GM19351 (cell line): Measurements from ENCODE around the gene TVP23B.
"Not testable (repeated sequence)": the region's sequence is repeated elsewhere in the genome, so short reads cannot be mapped to it uniquely, and the experiment has no call there.

Source experiments
- ATAC-seq: cut with Tn5 transposase; IDR thresholded peaks from one replicate; pipeline ENCODE4 v1.9.1; 2021; ENCODE audit warnings: mild to moderate bottlenecking, moderate library complexity; ENCODE audit not compliant: unreplicated experiment

The TVP23B gene

DNA sequence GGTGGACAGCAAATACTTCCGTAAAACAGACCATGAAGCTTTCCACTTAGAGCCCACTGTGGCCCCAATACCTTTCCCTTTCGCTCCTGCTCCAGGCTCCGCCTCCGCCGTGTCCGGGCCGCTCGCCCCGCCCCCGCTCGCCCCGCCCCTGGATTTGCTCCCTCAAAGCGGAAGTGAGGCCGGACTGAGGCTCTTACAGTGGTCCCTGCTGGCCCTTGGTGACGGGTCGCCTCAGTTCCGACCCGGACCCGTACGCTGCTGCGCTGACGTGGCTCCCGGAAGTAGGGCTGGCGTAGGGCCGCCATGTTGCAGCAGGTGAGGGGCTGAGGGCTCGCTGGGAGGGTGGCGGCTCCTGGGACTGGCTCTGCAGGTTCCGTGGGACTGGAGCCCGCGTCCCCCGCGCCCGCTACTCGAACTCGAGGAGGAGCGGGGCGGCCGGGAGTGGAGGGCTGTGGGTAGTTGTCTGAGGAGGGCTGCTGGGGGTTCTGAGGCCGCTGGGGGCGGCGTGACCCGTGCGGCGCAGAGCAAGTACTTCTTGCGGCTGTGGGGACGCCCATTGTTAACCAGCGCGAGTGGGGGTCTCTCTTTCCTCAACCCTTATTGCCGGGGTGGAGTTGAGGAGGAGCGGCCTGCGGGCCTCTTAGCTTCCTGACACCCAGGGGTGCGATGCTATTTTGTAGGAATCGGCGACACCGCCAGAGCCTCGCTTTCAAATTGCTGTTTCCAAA, at the start of gene TVP23B:
TSS of gene TVP23B (plus strand) at position 193 of the 728 bp plus-strand sequence. CDS start at position 304, 111 bp downstream.
- peak; percentile 99 for ATAC-seq

DNA sequence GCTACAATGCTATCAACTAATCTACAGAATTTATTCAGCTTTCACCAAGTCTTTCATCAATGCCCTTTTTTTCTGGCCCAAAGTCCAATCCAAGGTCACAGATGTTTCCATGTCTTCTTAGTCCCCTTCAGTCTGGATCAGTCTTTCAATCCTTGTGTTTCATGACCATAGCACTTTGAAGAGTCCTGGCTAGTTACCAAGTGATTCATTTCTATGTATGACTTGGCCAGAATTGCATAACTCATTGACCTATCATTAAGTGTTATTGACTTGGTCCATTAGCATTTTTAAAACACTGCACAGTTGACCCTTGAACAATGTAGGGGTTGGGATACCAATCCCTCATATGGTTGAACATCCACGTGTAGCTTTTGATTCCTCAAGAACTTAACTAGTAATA, 48.5 kb upstream of the TVP23B start:
- not testable (repeated sequence) for ATAC-seq

DNA sequence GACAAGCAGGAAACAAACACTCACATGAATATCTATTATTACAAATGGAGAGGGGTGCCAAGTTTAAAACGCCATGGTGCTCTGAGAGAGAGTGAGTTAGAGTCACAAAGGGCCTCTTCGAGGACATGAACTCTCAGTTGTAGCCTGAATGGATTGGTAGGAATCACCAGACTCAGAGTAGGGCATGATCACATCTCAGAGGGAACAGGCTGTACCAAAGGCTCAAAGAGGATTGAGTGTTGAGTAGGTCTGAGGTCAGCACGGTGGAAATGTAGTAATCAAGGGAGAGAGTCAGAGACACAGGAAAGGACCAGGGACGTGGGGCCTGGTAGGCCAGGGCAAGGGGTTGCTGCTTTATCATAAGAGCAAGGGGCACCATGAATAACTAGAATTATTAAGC, 47.6 kb upstream of the TVP23B start:
- ATAC-seq, result not testable (repeated sequence)

DNA sequence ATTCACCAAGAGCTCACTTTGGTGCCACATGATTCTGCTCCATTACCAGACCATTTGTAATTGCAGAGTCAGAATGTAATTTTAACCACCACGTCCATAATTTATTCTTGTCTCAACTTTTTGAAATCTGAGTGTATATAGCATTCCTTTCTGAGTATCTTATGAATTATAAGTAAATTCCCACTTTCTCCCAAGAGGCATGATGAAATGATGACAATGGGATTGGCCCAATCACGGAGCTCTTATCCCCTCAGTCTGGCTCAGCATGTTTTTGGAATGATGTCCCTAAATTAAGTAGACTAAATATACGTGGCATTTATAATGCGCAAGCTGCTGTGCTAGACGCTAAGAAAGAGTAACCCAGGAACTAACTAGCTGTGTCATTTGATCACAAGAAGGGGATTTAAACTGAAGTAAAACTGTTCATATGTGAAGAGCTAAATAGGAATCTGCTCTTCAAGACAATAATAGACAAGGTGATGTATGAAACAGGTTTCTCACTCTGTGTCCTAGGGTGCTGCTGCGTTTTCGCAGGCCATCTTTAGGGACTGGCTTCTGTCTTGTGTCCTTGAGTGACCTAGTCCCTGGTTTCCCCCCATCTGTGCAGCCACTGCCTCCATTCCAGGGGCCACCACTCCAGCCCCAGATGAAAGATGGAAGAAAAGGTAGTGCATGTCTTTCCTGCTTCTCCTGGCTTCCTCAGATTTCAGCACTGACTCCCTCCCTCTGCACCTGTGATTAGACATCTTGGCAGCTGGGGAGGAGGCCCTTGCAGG, 41.2 kb upstream of the TVP23B start:
- not testable (repeated sequence) for ATAC-seq

DNA sequence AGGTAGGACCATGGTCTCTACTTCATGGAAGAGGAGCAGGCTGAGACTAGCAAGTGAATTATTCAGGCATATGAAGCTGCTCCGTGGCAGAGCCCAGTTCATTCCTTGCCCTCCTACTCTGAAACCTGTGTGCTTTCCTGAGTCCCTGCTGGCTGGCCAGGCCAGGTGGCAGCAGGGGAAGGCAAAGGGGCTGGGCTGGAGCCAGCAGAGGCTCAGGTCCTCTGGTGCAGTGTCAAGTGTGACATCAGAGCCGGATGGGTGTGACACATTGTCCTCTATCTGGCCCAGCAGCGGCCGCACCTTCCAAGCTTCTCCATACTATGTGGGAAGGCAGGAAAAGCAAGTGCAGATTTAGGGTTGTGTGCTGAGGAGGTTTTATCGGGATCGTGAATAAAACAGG, 39.8 kb upstream of the TVP23B start:
- ATAC-seq, result not testable (repeated sequence)

DNA sequence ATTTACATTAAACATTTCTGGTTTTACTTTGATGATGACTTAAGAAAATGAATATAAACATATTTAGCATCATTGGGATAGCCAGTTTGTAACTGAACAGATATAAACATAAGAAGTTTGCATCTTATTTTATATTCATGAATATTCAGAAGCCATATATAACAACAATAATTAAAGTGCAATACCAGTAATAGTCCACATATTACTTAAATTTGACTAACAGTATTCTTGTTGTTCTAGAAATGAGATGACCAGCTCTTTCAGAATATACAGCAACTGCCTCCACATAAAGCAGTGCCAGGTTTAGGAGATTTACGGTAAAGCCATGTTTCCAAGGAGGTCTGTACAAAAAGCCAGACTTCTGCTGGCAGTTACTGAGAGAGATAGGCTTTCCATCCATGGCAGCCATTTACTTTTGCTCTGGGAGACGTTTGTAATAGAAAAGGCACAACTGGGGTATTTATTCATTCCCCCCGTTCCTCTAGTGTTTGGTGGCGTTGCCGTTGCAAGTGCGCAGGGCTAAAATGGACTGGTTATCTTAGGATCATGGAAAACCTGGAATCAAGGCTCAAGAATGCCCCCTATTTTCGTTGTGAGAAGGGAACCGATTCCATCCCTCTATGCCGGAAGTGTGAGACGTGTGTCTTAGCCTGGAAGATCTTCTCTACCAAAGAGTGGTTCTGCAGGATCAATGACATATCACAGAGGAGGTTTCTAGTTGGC, 37.1 kb upstream of the TVP23B start, which contains the start of gene FBXW10:
TSS of gene FBXW10 (plus strand) at position 356 of the 723 bp plus-strand sequence. CDS start at position 547, 191 bp downstream.
- ATAC-seq, result not testable (repeated sequence)

DNA sequence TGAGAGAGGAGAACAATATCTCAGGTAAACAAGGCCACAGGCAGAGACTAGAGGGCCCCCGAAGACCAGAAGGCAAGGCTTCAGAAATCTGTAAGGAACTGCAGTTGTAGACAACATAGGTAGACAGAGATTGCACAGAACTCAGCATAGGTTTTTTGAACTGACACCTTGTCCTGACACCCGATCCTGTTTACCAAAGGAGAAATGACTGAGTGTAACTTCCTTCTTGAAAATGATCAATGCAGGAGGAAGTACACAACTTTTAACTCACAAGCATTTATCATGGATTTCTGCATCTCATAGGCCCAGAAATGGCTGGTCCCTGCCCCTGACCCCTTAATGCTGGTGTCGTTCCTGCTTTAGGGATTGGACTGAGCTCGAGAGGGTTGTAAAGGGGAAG, 36.3 kb upstream of the TVP23B start:
- ATAC-seq, result not testable (repeated sequence)

DNA sequence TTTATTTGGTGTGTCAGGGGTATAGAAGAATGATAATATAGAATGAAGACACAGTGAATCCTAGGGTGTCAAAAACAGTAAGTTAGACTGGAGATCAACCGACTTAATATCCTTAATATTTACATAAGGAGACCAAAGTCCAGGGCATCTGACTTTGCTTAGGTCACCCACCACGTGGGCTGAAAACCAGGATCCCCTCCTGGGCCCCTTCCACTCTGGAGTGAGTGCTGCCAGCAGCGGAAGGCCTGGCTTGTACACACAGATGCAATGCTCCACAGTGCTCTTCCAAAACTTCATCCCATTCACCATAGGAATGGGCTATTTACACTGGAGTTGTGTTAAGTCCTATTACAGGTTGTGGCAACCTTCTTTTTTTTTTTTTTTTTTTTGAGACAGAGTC, 34.4 kb upstream of the TVP23B start:
- ATAC-seq, result not testable (repeated sequence)

DNA sequence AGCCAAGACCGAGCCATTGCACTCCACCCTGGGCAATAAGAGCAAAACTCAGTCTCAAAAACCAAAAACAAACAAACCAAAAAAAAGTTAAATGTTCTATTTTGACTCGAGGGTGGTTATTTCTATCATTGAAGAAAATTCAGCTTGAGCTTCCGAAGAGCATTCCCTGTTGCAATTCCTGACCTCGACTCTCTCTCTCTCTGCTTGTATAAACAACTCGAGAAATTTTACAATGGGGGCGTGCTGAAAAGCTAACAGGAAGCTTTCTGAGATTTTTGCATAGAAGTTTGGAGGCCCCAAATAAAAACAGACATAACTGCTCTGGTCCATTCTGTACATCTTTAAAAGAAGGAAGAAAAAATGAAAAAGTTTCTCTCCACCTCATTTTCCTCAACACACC, 33.5 kb upstream of the TVP23B start:
- ATAC-seq, result not testable (repeated sequence)

DNA sequence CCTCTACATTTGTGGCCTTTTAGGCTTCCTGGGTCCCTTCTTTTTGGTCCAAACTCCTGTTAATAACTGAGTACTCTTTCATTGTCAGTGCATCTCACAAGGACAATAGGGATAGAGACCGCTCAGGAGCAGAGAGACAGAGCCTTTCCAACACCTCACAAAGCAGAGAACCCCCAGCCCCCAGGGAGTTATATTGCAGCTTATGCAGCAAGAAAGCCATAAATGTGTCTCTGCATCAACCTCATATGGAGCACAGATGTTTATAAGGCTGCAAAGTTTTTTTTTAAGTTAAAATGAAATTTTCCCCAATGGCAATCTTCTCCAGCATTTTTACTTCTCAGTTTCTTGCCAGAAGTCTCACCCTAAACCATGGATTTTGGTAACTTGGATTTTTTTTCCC, 30.7 kb upstream of the TVP23B start:
- ATAC-seq, result not testable (repeated sequence)

DNA sequence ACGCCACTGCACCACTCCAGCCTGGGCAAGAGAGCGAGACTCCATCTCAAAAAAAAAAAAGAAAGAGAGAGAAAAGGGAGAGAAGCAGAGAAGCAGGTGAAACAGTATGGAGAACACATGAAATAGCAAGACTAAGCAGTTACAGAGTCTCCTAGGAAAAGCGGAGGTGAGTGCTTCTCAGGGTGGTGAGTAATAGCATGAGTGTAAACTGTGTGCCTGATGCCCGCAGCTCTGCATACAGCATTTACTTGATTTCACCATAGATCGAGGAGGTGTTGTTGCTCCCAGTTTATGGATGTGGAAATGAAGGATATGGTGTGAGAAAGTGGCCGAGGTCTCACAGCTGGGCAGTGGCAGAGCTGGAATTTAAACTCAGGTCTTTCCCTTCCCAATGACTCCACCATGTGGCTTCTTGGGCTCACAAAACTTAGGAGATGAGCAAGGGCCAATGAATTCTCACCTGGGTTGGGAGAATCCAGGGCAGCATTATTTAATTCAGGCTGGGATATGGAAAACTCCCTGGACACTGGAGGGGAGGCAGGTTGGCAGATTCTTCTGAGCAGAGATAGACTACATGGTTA, 27.1 kb upstream of the TVP23B start:
- ATAC-seq, result not testable (repeated sequence)

DNA sequence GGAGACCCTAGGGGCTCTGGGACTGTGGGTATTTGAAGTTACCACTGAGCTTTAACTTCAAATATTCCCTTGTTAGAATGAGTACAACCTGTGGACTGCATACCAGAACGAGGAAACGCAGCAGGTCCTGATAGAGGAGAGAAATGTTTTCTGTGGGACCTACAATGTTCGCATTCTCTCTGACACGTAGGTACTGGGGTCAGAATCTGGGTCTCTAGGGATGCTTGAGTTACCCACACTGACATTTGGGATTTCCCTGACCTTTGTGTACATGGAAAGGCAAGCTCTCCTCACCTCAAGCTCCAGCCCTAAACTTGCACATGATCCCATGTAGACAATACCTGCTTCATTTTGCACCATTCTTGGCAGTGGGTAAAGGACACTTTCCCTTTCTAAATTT, 25.0 kb upstream of the TVP23B start:
- ATAC-seq, result not testable (repeated sequence)

DNA sequence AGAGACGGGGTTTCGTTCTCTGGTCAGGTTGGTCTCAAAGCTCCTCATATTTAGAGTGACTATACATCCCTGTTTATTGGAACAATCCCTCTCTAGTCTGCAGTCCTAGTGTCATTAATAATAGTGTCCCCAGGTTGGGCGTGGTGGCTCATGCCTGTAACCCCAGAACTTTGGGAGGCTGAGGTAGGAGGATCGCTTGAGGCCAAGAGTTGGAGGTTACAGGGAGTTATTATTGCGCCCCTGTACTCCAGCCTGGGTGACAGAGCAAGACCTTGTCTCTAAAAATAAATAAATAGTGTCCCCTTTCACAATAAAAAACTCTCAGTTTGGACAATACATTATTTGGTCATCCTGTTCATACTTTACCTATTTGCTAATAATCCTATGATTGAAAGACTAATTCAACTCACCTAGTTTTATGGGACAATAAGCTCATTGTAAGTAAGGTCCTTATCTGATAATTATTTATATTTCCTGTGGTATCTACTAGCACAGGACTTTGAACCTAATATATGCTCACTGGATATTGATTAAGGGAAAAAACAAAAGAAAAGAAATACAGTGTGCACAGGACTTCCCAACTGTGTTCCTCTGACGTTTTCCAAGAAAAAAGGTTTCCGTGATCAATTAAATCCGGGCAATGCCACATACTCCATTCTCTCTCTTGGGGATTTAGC, 23.5 kb upstream of the TVP23B start:
- ATAC-seq, result not testable (repeated sequence)

DNA sequence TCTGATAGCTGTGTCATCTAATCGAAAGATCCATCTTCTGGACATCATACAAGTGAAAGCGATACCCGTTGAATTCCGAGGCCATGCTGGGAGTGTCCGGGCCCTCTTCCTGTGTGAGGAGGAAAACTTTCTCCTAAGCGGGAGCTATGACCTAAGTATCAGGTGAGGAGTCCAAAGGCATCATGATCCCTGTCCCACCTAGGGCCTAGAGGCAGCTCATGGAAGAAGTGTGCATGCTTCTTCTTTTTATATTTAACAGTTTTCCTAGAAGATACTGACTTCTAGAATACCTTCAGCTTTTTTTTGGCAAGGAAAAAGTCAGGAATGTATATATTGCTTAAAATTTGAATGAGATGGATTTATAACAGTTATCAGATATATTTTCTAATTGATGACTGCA, 22.6 kb upstream of the TVP23B start:
- ATAC-seq, result not testable (repeated sequence)

DNA sequence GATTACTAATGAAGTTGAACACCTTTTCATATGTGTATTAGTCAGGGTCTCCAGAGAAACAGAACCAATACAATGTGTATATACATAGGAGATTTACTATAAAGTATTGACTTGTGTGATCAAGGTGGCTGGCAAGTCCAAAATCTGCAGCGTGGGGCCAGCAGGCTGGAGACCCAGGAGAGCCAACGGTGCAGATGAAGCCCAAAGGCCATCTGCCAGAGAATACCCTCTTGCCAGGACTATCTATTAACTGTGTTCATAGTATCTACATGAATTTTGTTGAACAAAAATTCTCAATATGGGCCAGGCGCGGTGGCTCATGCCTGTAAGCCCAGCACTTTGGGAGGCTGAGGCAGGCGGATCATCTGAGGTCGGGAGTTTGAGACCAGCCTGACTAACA, 20.8 kb upstream of the TVP23B start:
- ATAC-seq, result not testable (repeated sequence)

DNA sequence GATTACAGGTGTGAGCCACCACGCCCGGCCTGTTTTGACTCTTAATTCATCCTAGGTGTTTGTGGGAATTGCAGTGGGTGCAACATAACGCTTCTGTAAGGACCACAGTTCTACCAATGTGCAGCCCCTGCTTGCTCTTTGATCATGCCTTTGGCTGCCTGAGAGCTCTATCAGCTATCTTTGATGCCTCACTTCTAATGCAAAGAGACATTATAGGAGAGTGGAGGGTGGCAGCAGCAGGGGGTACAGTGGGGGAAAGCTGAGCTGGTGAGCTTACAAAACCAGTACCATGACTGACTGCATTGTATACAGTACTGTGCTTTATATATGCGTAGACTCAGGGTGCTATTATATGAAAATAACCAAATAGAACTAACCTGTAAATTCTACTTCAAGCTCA, 10.4 kb upstream of the TVP23B start:
- not testable (repeated sequence) for ATAC-seq

DNA sequence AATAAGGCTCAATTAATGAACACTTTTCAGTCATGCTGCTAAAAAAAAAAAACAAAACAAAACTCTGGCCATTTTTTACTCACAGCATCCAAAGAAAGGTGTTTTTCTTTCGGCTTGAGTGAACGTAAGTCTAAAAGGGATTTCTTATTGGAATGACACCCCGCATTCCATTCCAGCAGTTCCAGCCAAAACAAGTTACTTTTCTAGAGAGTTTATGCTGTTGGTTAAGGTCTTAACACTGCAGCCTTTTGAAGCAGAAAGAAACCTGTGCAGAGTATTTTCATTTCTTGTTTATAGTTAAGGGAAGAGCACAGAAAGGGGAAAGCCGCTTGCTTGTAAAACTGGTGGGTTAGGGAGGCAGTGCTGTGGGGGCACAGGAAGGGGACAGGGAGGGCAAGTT, 9.9 kb upstream of the TVP23B start:
- ATAC-seq, result not testable (repeated sequence)

DNA sequence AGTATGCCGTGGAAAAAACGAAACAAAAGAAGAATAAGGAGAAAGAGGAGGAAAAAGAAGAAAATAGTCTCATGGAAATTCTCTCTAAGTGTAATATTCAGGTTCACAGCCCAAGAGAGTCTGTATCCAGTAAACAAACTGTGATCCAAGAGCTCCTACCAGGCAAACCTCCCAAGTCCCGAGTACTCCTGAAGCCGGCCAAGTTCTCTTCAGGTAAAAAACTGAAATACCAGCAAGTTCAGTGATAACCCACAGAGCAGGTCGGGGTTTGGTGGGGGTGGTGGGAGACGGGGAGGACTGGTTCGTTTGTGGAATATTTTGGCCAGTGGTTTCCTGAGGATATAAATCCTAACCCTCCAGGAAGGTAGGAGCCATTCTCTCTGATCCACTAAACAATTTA, 8.5 kb upstream of the TVP23B start:
- no peak for ATAC-seq

DNA sequence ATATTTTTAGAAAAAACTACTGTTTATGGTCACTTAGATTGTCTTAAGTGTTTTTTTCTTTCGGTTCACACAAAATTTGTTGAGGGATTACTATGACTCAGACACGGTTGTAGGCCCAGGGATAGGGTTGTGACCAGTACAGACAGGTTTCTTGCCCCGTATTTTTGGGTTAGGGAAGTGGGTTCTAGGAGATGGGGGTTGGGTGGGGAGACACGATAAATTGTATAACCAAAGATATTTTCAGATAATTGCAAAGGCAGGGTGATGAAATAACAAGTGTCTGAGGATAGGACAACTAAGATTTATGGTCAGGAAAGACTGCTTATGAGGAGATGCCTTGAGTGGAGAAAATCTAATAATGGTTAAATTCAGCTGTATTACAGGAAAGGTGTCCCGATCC, 822 bp downstream of the TVP23B start:
- ATAC-seq, result not testable (repeated sequence)

DNA sequence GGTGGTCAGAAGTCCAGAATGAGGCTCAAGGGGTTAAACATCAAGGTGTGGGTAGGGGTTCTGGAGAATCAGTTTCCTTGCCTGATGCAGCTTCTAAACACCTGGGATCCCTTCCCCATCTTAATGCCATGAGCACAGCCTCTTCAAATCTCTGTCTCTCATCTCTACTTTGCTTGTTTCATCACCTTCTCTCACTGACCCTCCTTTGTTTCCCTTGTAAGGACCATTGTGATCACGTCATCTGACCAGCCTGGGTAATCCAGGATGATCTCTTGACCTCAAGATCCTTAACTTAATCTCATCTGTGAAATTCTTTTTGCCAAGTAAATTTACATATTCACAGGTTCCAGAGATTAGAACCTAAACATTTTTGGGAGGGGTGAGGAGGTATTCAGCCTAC, 5.0 kb downstream of the TVP23B start:
- not testable (repeated sequence) for ATAC-seq
